ENCODE data around the gene AADAC. TPM values are rescaled to one million over a fixed set of nuclear protein-coding genes. Genes with fewer than 3 reads are reported as not detected.
"Not testable (repeated sequence)": the region's sequence is repeated elsewhere in the genome, so short reads cannot be mapped to it uniquely, and the experiment has no call there.

The AADAC gene, protein sequence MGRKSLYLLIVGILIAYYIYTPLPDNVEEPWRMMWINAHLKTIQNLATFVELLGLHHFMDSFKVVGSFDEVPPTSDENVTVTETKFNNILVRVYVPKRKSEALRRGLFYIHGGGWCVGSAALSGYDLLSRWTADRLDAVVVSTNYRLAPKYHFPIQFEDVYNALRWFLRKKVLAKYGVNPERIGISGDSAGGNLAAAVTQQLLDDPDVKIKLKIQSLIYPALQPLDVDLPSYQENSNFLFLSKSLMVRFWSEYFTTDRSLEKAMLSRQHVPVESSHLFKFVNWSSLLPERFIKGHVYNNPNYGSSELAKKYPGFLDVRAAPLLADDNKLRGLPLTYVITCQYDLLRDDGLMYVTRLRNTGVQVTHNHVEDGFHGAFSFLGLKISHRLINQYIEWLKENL
- polyA plus RNA-seq: 10 to 100 TPM in 1 of 3 donors, 1 to 10 TPM in 2; 3.4 to 14.3 (median 4.7) TPM

DNA sequence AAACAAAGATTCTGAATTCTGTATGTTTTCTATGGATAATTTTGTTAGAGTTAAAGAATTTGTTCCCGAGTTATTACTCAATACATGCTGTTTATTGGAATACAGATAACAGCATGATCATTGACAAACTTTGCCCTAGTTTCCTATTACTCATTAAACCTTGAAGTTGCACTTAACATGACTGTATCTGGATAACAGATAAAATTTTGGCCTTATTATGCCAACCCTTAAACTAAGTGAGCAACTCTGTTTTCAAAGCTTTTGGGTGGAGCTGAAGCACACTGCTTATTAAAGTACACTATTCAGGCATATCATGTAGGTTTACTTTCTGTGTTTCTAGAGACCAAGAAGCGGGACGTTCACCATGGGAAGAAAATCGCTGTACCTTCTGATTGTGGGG lies at the start of gene AADAC:
TSS of gene AADAC (plus strand) at position 318 of the 400 bp plus-strand sequence. CDS start at position 365, 47 bp downstream.
- 67 to 88% (median 79%) methylated on average over 4 of the region's 4 CpGs for WGBS, 3 donors
- H3K27ac ChIP-seq (ENCODE audit: low read depth, low read length): no peak within 1 kb of the TSS

DNA sequence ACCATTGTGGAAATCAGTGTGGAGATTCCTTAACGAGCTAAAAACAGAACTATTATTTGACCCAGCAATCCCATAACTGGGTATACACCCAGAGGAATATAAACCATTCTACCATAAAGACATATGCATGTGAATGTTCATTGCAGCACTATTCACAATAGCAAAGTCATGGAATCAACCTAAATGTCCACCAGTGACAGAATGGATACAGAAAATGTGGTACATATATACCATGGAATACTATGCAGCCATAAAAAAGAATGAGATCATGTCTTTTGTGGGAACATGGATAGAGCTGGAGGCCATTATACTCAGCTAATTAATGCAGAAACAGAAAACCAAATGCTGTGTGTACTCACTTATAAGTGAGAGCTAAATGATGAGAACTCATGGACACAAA lies 49.2 kb upstream of the AADAC start:
- H3K27ac ChIP-seq (ENCODE audit: low read depth, low read length): not testable (repeated sequence)
- WGBS, 3 donors: 60 to 95% (median 79%) methylated on average over 1 of the region's 1 CpG

DNA sequence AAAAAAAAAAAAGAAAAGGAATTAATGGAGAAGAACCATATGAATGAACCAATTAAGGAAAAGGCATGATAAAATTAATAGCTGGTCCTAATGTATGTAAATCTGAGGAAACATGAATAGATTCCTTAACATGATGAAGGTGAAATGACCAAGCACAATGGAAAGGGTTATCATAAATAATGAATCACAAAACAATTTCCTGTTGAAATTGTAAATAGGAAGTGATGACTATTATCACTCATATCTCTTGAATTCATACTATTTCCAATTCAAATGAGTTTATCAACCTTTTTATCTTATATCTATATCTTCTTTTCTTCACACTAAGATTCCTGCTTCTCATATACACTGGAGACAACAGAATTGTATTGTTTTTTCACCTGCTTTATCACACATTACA lies 48.2 kb upstream of the AADAC start:
- H3K27ac ChIP-seq (ENCODE audit: low read depth, low read length): no peak overlapping the region

DNA sequence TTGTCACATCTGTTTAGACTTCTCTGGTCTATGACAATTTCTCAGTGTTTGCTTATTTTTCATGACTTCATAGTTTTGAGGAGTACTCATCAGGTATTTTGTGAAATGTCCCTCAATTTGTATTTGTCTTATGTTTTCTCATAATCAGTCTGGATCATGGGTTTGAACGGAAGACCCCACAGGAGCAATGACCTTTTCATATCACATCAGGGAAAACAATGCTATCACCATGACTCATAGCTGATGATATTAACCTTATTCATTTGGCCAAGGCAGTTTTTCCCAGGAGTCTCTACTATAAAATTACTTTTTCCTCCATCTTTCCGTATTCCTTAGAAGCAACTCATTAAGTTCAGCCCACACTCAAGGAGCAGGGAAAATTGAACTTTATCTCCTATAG lies 47.5 kb upstream of the AADAC start:
- 50 to 73% (median 71%) methylated on average over 2 of the region's 2 CpGs for WGBS, 3 donors
- H3K27ac ChIP-seq (ENCODE audit: low read depth, low read length): no peak overlapping the region

DNA sequence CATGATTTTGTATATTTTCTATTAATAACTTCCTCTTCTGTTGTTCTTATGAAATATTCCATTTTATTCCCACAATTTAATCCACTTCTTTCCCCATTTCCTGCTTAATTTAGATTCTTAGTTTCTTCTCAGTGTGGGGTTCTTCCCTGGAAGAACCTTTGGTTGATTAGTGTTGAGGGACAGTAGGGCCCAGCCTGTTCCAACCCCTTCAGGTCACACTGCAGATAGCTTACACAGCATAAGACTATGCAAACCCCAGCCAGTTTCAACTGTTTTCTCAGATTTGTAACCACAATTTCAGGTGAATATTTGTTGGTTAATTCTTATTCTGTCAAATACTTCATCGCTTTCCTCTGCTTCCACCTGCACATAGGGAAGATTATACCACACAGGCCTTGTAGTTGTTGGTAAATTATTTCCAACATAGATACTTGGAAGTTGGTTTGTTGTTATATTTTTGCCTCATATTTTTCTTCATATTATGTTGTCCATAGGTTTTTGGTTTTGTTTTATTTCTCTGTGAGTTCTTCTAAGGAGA lies 45.5 kb upstream of the AADAC start:
- WGBS, 3 donors: 86 to 97% (median 91%) methylated on average over 1 of the region's 1 CpG
- H3K27ac ChIP-seq (ENCODE audit: low read depth, low read length): no peak overlapping the region

DNA sequence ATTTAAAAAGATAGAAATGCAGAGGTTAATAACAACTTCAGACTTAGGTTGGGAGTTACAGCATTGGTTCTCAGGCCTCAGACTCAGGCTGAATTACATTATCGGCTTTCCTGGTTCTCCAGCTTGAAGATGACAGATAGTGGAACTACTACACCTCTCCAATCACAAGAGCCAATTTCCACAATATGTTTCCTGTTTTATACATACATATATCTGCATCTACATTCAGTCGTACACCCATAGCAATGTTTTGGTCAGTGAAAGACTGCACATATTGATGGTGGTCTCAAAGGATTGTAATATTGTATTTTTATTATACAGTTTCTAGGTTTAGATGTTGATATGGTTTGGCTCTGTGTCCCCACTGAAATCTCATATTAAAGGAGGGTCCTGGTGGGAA lies 44.7 kb upstream of the AADAC start:
- no peak overlapping the region for H3K27ac ChIP-seq (ENCODE audit: low read depth, low read length)
- 60 to 69% (median 69%) methylated on average over 2 of the region's 2 CpGs for WGBS, 3 donors

DNA sequence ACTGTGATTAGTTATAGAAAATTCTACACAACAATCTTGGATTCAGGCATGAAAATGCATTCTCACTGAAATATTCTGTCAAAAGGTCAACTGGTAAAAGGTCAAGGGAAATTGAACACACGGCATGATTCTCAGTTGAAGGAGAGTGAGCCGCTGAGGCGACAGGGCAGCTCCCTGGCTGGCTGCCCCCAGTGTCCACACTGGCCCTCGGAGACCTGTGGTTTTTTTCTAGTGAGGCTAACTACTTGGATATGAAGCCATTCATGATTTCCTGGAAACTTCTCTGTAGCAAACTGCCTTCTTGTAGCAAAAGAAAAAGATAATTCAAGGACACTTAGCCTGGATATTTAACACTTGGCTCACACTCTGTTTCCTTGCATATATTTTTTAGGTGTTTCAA lies 43.0 kb upstream of the AADAC start:
- 22 to 27% (median 26%) methylated on average over 4 of the region's 4 CpGs for WGBS, 3 donors

DNA sequence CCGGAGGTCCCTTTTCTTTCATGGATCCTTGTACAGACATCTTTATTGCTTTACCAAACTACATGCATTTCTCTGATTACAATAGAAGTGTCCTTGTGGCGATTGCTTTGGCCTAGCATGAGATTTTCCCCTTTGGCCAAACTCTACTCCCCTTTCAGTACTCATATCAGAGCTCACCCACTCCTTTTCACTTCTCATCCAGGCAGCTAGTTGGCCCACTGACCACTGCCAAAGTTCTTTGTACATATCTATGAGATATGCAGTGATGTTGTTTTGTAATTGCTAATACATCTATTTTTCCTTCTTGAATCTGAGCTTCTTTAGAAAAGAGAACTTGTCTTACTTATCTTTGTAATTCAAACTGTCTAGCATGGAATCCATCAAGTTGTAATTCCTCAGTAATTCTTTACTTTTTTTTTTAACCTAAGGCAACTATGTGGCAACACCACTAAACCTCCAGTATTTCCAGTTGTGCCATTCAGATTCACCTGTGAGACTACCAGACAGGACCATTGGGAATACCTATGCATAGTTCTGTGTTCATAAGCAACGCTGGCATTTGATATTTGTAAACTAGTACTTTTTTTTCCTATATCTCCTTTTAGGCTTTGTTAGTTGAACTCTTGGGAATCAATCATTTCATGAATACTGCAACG lies 41.0 kb upstream of the AADAC start:
- 68 to 94% (median 85%) methylated on average over 4 of the region's 4 CpGs for WGBS, 3 donors
- no peak overlapping the region for H3K27ac ChIP-seq (ENCODE audit: low read depth, low read length)

More for the DNA sequence above, 43.0 kb upstream of the AADAC start:
- H3K27ac ChIP-seq (ENCODE audit: low read depth, low read length): no peak overlapping the region

DNA sequence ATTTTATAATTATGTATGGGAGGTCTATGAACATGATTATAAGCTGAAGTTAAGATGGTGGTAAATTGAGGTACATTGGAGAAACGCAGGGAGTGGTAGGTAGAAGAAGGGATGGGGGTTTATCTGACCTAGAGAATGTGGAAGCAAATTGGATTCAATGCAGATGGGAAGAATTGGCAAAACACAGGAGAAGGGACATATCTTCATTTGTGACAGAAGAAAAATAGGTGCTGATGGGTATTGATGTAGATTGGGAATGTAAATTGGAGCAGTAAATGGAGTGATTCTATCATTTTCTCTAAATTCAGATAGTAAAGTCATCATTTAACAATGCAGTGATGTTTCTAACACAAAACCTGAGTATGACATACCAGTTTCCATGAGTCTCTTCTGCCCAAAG lies 39.7 kb upstream of the AADAC start:
- no peak overlapping the region for H3K27ac ChIP-seq (ENCODE audit: low read depth, low read length)
- WGBS, 3 donors: 94 to 97% (median 95%) methylated on average over 1 of the region's 1 CpG

DNA sequence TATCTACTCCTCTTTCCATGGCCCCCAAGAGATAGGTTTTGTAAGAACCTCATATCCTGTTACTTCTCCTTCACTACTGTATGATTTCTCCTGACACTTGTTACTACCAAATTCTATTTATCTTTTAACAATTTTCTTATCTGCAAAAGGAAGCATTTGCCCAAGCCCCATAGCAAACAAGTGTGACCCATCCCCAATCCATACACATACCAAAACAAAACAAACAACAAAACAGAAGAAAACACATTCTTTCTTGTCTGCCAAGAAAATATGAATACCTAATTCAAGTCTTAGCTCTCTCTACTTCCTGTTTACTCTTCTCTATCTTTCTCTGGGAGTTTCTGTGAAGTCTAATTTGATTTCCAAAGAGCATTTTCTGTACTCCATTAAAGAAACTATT lies 39.0 kb upstream of the AADAC start:
- H3K27ac ChIP-seq (ENCODE audit: low read depth, low read length): no peak overlapping the region

DNA sequence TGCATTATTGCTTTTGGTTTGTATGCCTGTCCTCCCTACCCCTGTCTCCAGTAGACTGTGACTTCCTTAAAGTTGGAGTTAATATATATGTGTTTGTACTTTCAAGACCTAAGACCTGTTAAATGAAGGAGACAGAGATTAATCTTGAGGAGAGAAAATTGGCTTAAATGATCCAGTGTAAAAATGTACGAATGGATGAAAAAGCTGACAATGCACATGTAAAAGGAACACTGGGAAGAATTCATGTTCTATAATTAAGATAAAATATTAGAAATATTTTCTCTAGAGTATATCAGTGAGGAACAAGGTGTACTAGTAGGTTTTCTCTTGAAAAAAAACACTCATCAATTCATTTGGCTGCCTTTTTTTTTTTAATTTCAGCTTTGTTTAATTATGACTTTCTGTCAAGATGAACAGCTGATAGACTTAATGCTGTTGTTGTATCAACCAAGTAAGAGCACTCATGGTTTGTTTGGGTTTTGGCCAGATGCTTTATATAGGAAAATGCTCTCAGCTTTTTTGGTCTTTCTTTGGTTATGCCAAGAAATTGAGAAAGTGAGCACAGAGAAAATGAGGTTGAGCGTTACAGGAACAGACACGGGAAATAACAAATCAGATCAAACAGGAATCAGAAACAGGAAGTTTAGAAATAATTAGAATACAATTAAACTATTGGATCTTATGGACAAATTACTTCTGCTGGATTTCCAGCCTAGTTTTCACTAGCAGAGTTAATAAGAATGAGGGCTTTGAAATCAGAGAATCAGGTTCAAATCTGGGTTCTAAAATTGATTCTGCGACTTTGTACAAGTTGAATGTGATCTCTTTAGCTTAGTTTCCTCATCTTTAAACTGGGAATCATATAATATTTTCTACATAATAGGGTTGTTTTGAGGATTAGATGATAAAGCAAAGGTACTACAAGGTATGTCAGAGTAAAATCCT lies 38.3 kb upstream of the AADAC start:
- H3K27ac ChIP-seq (ENCODE audit: low read depth, low read length): no peak overlapping the region
- WGBS, 3 donors: 58 to 61% (median 61%) methylated on average over 4 of the region's 4 CpGs

DNA sequence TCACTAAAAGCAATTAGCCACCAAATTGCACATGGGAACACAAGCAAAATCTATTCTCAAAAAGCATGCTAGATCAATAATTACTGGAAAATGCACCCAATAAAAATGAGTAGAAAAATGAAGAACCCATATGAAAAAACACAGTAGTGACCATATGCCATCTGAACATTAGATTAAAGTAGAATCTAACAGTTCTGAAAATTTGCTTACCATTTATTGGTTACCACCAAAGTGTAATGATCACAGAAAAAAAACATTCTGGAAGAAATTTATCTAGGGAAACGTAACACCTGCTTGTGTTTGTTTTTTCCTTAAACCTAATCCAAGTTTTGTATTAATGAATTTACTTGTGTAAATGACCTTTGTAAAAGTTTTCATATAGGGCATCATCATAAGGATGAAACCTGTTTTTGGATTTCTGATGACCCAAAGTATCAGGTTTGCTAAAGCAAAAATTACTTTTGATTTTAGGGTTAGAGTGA lies 37.6 kb upstream of the AADAC start:
- 44 to 89% (median 80%) methylated on average over 1 of the region's 1 CpG for WGBS, 3 donors
- H3K27ac ChIP-seq (ENCODE audit: low read depth, low read length): no peak overlapping the region

DNA sequence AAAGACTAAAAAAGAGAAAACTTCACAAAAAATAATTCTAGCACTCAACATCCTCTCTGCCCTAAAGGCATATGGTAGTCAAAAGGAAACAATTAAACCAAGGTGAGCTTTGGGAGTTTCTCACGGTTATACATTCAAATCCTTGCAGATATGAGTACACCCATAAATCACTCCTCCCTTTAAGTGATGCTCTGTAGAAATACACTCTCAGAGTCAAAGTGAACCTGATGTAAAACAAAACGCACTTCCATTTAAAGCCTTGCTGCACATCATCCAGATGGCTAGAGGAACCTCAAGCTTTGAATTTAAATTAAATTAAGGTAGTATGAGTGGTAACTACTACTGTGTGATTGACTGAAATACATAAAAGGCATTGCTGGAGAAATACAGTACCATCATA lies 36.0 kb upstream of the AADAC start:
- 91 to 95% (median 93%) methylated on average over 2 of the region's 2 CpGs for WGBS, 3 donors
- H3K27ac ChIP-seq (ENCODE audit: low read depth, low read length): no peak overlapping the region

DNA sequence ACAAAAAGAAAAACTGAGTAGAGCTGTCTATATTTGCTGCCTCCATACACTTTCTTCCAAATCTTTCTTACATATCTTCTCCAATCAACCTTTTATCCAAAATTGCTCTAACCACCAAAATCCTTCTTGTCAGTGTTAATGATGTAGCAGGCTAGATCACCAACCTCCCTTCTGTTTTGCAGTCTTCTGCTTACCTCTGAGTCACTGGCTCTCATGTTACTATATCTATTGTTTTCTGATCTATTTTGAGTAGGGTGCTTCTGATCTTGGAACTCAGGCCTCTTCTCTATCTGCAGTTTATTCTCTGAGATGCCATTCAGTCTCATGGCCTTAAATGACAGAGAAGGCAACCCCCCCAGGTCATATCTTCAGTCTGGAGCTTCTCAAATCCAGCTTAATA lies 26.3 kb upstream of the AADAC start:
- H3K27ac ChIP-seq (ENCODE audit: low read depth, low read length): no peak overlapping the region

DNA sequence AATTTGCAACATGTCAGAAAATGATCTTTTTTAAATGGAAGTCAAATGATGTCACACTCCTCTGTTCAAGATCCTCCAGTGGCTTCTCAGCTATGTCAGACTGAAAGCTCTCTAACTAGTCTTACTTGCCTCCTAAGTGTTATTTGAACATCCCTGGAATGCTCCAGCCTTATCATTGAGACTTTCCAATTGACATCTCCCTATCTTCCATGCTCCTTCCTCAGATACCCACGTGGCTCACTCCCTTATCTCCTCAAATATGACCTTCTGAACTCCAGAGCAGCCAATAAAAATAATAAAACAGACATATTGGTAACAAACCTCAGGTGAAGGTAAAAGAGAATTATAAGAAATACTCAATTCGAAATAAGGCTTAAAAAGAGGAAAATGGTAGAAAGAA lies 25.5 kb upstream of the AADAC start:
- 52 to 83% (median 73%) methylated on average over 2 of the region's 2 CpGs for WGBS, 3 donors
- no peak overlapping the region for H3K27ac ChIP-seq (ENCODE audit: low read depth, low read length)

DNA sequence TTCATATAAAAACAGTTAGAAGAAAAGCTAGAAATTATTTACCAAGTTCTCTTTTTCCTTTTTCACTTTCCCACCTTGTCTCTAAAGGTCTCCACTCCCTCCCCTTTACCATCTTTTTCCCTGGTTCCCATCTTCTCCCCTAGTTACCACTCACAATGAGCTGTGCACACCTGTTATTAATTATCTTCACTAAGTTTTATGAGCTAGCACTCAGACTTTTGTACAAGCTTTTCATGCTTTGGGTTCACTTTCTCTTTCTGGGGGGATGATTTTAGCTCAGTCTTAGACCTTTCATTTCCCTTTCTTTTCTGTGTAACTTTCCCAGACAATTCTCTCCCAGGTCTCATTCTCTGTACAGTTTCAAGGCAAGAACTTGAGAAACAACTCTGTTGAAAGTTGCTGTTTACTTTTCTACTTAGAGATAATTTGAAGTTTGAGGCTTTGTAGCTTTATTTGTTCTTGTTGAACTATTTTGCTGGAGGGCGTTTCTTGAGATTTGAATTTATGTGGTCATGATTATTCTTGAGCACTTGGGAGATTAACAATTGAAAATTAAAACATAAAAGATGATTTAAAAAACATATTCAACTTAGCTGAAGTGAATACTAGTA lies 24.0 kb upstream of the AADAC start:
- H3K27ac ChIP-seq (ENCODE audit: low read depth, low read length): no peak overlapping the region
- WGBS, 3 donors: 30 to 91% (median 82%) methylated on average over 1 of the region's 1 CpG

DNA sequence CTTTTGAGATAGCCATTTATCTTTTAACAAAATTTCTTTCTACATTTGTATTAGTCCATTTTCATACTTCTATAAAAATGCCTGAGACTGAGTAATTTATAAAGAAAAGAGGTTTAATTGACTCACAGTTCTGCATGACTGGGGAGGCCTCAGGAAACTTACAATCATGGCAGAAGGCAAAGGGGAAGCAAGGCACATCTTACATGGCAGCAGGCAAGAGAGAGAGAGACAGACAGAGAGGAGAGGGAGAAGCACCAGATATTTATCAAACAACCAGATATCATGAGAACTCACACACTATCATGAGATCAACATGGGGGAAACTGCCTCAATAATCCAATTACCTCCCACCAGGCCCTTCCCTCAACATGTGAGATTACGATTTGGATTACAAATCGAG lies 23.2 kb upstream of the AADAC start:
- H3K27ac ChIP-seq (ENCODE audit: low read depth, low read length): not testable (repeated sequence)
- 92 to 95% (median 93%) methylated on average over 2 of the region's 2 CpGs for WGBS, 3 donors

DNA sequence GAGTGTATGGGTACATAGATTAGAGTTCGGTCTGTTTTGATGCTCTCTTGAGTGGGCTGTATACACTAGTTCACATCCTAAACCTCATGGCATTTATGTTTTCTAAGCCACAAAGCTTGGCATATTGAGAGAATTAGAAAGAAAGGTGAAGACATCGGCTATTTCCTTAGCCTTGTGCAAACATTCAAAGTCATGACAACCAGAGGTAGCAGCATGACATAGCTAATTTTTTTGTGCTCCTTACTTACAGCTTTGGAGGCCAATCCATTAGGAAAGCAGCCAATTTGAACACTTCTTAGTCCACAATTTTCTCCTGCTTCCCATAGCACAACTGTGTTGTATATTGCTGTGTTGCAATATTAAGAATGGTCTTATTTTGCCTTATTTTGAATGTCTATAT lies 21.5 kb upstream of the AADAC start:
- WGBS, 3 donors: 58 to 95% (median 81%) methylated on average over 2 of the region's 2 CpGs

More for the DNA sequence above, 21.5 kb upstream of the AADAC start:
- H3K27ac ChIP-seq (ENCODE audit: low read depth, low read length): no peak overlapping the region
